DOHH2 (cell line): ENCODE results near the gene FLAD1.
"Not testable (repeated sequence)": the region's sequence is repeated elsewhere in the genome, so short reads cannot be mapped to it uniquely, and the experiment has no call there.

ENCODE experiments used
- H3F3A ChIP-seq: fragments of 200-600 bp; sonication (generic), shearing (Covaris generic); 2 replicates; pipeline ENCODE4 v1.6.0; 2016; ENCODE audit warnings: antibody characterized with exemption, mild to moderate bottlenecking; ENCODE audit not compliant: control insufficient read depth, insufficient read depth
- H3K27ac ChIP-seq: fragments of 200-600 bp; sonication (generic); 2 replicates; pipeline ENCODE4 v1.5.1; 2014; ENCODE audit warnings: low read depth, mild to moderate bottlenecking, low read length, moderate library complexity
- H3K27me3 ChIP-seq: fragments of 200-600 bp; sonication (generic); 2 replicates; pipeline ENCODE4 v1.6.1; 2014; ENCODE audit warnings: mild to moderate bottlenecking, low read length, mixed read lengths; ENCODE audit not compliant: control insufficient read depth
- H3K36me3 ChIP-seq: fragments of 200-600 bp; sonication (generic); 2 replicates; pipeline ENCODE4 v1.6.1; 2014; ENCODE audit warnings: mild to moderate bottlenecking, low read length, moderate library complexity, mixed read lengths; ENCODE audit not compliant: control insufficient read depth
- H3K4me1 ChIP-seq: fragments of 200-600 bp; sonication (generic); 2 replicates; pipeline ENCODE4 v1.6.1; 2014; ENCODE audit warnings: mild to moderate bottlenecking, low read length, mixed read lengths; ENCODE audit not compliant: control insufficient read depth
- H3K4me2 ChIP-seq: fragments of 200-600 bp; sonication (generic); 2 replicates; pipeline ENCODE4 v1.6.0; 2014; ENCODE audit warnings: mild to moderate bottlenecking, low read length, moderate library complexity
- H3K4me3 ChIP-seq: fragments of 200-600 bp; sonication (generic); 2 replicates; pipeline ENCODE4 v1.5.1; 2014; ENCODE audit warnings: mild to moderate bottlenecking, low read length, mixed read lengths
- H3K79me2 ChIP-seq: fragments of 200-600 bp; sonication (generic); 2 replicates; pipeline ENCODE4 v1.6.1; 2014; ENCODE audit warnings: mild to moderate bottlenecking, low read length, mixed read lengths; ENCODE audit not compliant: control insufficient read depth
- H3K9me2 ChIP-seq: fragments of 200-600 bp; sonication (generic); replicated peaks from 2 replicates; pipeline ENCODE4 v1.6.1; 2014; ENCODE audit warnings: mild to moderate bottlenecking, low read length, mixed read lengths; ENCODE audit not compliant: control insufficient read depth
- H3K9me3 ChIP-seq: fragments of 200-600 bp; sonication (generic); 2 replicates; pipeline ENCODE4 v1.6.1; 2014; ENCODE audit warnings: antibody characterized with exemption, low read length, mixed read lengths; ENCODE audit not compliant: control insufficient read depth, insufficient read depth
- H4K20me1 ChIP-seq: fragments of 200-600 bp; sonication (generic); 2 replicates; pipeline ENCODE4 v1.6.0; 2014; ENCODE audit warnings: low read depth, mild to moderate bottlenecking, antibody characterized with exemption, low read length, moderate library complexity; ENCODE audit not compliant: control insufficient read depth, insufficient read depth
- EZH2phosphoT487 ChIP-seq: fragments of 200-600 bp; sonication (generic); IDR thresholded peaks from 2 replicates; pipeline ENCODE4 v1.6.1; 2017; ENCODE audit warnings: borderline replicate concordance, mild to moderate bottlenecking, antibody characterized with exemption, low read length, moderate library complexity, mixed read lengths
- TF ChIP-seq, protein P1 (sequence below): fragments of 200-600 bp; sonication (generic); IDR thresholded peaks from one replicate; pipeline ENCODE4 v1.5.1; 2014; ENCODE audit warnings: antibody characterized with exemption, mild to moderate bottlenecking, low read depth, low read length; ENCODE audit not compliant: poor library complexity, severe bottlenecking

The FLAD1 gene

DNA sequence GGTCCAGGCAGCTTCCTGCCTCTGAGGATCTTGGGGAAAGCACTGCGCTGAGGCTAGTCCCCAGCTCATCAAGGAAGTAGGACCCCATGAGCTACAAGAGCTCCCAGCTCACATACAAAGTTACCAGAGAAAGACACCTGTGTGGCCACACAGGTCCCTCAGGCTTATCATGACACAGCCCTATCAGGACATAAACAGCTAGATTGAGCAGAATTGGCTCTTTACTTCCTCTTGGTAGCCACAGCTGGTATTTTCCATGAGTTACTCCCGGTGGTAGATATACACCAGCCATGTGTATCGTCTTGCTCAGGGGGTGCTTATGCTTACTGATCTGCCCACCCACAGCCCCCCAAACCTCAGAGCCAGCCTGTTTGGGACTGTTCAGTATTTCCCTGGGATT, 11.4 kb downstream of the FLAD1 start:
- Histone ChIP-seq H3K9me2 (no peaks in the 10 kb centered on the region), H3K4me3 (no peak overlapping the region), H3K27me3 (no peaks in the 10 kb centered on the region), H3K79me2 (no peaks in the 10 kb centered on the region; the same call in 1 of the 2 replicates), H3K36me3 (peaks cover 13% of the 10 kb centered on the region), H3K9me3 (no peaks in the 10 kb centered on the region), H3K4me2 (no peak overlapping the region), H3F3A (peaks cover 20% of the 10 kb centered on the region), H3K27ac (no peak overlapping the region), H3K4me1 (peaks cover 11% of the 10 kb centered on the region), H4K20me1 (no peaks in the 10 kb centered on the region)
- TF ChIP-seq, protein P1, sequence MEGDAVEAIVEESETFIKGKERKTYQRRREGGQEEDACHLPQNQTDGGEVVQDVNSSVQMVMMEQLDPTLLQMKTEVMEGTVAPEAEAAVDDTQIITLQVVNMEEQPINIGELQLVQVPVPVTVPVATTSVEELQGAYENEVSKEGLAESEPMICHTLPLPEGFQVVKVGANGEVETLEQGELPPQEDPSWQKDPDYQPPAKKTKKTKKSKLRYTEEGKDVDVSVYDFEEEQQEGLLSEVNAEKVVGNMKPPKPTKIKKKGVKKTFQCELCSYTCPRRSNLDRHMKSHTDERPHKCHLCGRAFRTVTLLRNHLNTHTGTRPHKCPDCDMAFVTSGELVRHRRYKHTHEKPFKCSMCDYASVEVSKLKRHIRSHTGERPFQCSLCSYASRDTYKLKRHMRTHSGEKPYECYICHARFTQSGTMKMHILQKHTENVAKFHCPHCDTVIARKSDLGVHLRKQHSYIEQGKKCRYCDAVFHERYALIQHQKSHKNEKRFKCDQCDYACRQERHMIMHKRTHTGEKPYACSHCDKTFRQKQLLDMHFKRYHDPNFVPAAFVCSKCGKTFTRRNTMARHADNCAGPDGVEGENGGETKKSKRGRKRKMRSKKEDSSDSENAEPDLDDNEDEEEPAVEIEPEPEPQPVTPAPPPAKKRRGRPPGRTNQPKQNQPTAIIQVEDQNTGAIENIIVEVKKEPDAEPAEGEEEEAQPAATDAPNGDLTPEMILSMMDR, result no peak
- TF ChIP-seq EZH2phosphoT487, result no peak

DNA sequence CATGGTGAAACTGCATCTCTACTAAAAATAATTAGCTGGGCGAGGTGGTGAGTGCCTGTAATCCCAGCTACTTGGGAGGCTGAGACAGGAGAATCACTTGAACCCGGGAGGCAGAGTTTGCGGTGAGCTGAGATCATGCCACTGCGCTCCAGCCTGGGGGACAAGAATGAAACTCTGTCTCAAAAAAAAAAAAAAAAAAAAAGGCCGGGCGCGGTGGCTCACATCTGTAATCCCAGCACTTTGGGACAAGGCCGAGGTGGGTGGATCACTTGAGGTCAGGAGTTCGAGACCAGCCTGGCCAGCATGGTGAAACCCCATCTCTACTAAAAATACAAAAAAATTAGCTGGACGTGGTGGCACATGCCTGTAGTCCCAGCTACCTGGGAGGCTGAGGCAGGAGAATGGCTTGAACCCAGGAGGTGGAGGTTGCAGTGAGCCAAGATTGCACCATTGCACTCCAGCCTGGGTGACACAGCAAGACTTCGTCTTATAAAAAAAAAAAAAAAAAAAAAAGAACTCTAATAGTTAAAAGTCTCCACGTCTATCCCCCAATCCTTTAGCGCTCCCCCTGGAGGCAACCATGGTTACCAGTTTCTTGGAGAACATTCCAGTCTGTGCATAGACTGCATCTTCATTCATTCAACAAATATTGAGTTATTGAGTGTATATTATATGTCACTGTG, 12.3 kb downstream of the FLAD1 start:
- H3K9me3 ChIP-seq, H3K27ac ChIP-seq: not testable (repeated sequence)

DNA sequence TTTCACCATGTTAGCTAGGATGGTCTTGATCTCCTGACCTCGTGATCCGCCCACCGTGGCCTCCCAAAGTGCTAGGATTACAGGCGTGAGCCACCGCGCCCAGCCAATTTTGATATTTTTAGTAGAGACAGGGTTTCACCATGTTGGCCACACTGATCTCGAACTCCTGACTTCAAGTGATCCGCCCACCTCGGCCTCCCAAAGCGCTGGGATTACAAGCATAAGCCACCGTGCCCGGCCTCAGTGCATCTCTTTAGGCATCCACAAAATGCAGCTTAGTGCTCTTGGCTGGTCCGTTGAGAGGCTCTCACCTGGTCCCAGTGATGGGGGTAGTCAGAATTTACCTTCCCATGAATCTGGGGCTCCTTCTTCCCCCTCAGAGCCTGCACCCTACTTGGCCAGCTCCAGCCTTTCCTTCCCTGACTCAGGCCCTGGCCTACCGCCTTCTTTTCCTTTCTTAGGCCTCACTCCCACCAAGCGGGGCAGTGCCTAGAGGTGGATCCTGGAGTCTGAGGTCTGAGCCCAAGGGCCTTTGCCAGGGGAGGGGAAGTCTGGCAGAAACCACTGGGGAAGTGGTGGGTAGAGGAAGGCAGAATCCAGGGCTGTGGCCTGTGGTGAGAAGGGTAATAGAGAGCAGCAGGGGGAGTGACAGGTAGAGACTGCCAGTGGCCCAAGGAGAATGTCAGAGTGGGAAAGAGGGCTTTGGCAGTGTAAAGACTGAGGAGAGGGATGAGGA, 14.0 kb downstream of the FLAD1 start:
- Histone ChIP-seq H3K9me2 (no peaks in the 10 kb centered on the region), H3K4me2 (no peak overlapping the region), H4K20me1 (no peaks in the 10 kb centered on the region), H3K27me3 (no peaks in the 10 kb centered on the region), H3F3A (peaks cover 31% of the 10 kb centered on the region), H3K27ac (no peak overlapping the region), H3K79me2 (no peaks in the 10 kb centered on the region), H3K4me1 (peaks cover 27% of the 10 kb centered on the region), H3K36me3 (no peaks in the 10 kb centered on the region; the same call in 1 of the 2 replicates), H3K9me3 (no peaks in the 10 kb centered on the region), H3K4me3 (no peak overlapping the region)
- TF ChIP-seq EZH2phosphoT487, result no peak
- TF ChIP-seq, protein P1, result no peak

More for the DNA sequence above, 12.3 kb downstream of the FLAD1 start:
- not testable (repeated sequence) for H3K4me3 ChIP-seq, H3K4me2 ChIP-seq, H3K27me3 ChIP-seq, H4K20me1 ChIP-seq, H3K9me2 ChIP-seq, H3K36me3 ChIP-seq, H3K79me2 ChIP-seq
- TF ChIP-seq, protein P1, result peak; percentile 41
- H3F3A ChIP-seq, result peaks cover 27% of the 10 kb centered on the region
- H3K4me1 ChIP-seq, result peaks cover 19% of the 10 kb centered on the region
